ENCODE measurements around the gene PATZ1. TPM values are rescaled to one million over a fixed set of nuclear protein-coding genes. Genes with fewer than 3 reads are reported as not detected.

PATZ1 gene
- polyA plus RNA-seq, 2 of the 4 experiments (the other 2 are of a cell fraction): 16.4 to 18.2 TPM

GRCh38 chr22:31295360-31295759, 50.8 kb downstream of the PATZ1 start:
- H3K9me3 ChIP-seq: no peaks in the 10 kb centered on the region
- 87% methylated on average over 3 of the region's 3 CpGs for WGBS (ENCODE audit: missing lambda C conversion rate)
- H3K4me2 ChIP-seq: no peak overlapping the region; the same call in 2 of the 3 replicates
- ChIA-PET POLR2A (no interaction called here), CTCF (interaction anchor here (0.8 kb wide), 1 partner anchor 18 kb away, joined by 3 read pairs; no protein-coding TSS in a partner anchor)
- H3K4me3 ChIP-seq: no peak overlapping the region
- TF ChIP-seq BCL3 (IDR thresholded peaks at IDR 0.05): no peak
- TF ChIP-seq MAFK (IDR thresholded peaks at IDR 0.05; ENCODE audit: partially characterized antibody): no peak
- TF ChIP-seq HEYL (CRISPR knock-in tag; IDR thresholded peaks at IDR 0.05): no peak
- TF ChIP-seq ZNF302 (CRISPR knock-in tag; IDR thresholded peaks at IDR 0.05): no peak
- no peak for TF ChIP-seq SREBF2 (IDR thresholded peaks at IDR 0.05)
- TF ChIP-seq CHD2 (IDR thresholded peaks at IDR 0.05; ENCODE audit: low read length, partially characterized antibody): no peak
- peaks cover 22% of the 10 kb centered on the region for H3K4me1 ChIP-seq
- H3K27ac ChIP-seq: no peak overlapping the region
- ATAC-seq (no peak), FAIRE-seq (no peak), DNase-seq (ENCODE audit: low read depth in 1 of 2, low spot score in 1 of 2) (no peak)

GRCh38 chr22:31292236-31292989, 53.7 kb downstream of the PATZ1 start, which contains the start of gene PIK3IP1:
TSS of gene PIK3IP1 (minus strand) at chr22:31292488. CDS start at chr22:31292344, 144 bp downstream.
- peaks cover 26% of the 10 kb centered on the region for H3K4me1 ChIP-seq
- FAIRE-seq (no peak), DNase-seq (ENCODE audit: low read depth in 1 of 2, low spot score in 1 of 2) (peak; percentile 66 to 79), ATAC-seq (peak; percentile 71 to 80)
- WGBS (ENCODE audit: missing lambda C conversion rate): 34% methylated on average over 16 of the region's 19 CpGs
- peak within 1 kb of the TSS in 1 of 2 experiments; percentile 84; a peak in 4 of 6 replicates for H3K27ac ChIP-seq
- CTCF ChIA-PET: interaction anchor here (0.5 to 4.5 kb wide), 17 partner anchors 9 to 613 kb away, joined by 3 to 27 read pairs (median 3); partner anchors contain the start of genes LIMK2 and PATZ1
- no peaks in the 10 kb centered on the region for H3K9me3 ChIP-seq
- POLR2A ChIA-PET: interaction anchor here (1.0 to 1.7 kb wide), 3 partner anchors 32 to 54 kb away, joined by 4 to 11 read pairs (median 4); partner anchors contain the start of gene PATZ1
- peak within 1 kb of the TSS; percentile 88 for H3K4me2 ChIP-seq
- H3K4me3 ChIP-seq: peak within 1 kb of the TSS; percentile 14; the same call in 2 of the 3 replicates
- TF ChIP-seq MAX (IDR thresholded peaks at IDR 0.05): peak; percentile 12; the same call in 1 of the 2 replicates
- no peak for TF ChIP-seq ZSCAN20 (CRISPR knock-in tag; IDR thresholded peaks at IDR 0.05)
- TF ChIP-seq ATOH8 (CRISPR knock-in tag; IDR thresholded peaks at IDR 0.05; ENCODE audit: low read depth): no peak
- peak; percentile 35 to 45; a peak in 3 of 5 replicates for TF ChIP-seq RAD21 (conservative IDR thresholded peaks at IDR 0.05 in 1 of 2, IDR thresholded peaks at IDR 0.05 in 1 of 2)
- peak; percentile 35; the same call in 2 of the 3 replicates for TF ChIP-seq CTCF (IDR thresholded peaks at IDR 0.05)
- no peak for TF ChIP-seq SREBF2 (IDR thresholded peaks at IDR 0.05)
- no peak for TF ChIP-seq KDM5A (IDR thresholded peaks at IDR 0.05)

- POLR2A ChIA-PET: interaction anchor here (1.0 to 1.7 kb wide), 3 partner anchors 33 to 55 kb away, joined by 4 to 11 read pairs (median 4); partner anchors contain the start of gene PATZ1
- TF ChIP-seq MAX (IDR thresholded peaks at IDR 0.05) (0 out of 2 replicates have a peak, but pooled peaks have one; percentile 2), RFX5 (IDR thresholded peaks at IDR 0.05) (no peak), SREBF2 (IDR thresholded peaks at IDR 0.05) (no peak), RCOR1 (IDR thresholded peaks at IDR 0.05; ENCODE audit: low read depth, low read length) (no peak), MAZ (IDR thresholded peaks at IDR 0.05; ENCODE audit: borderline replicate concordance, low read depth, low read length) (no peak), SMC3 (IDR thresholded peaks at IDR 0.05) (no peak), EHMT2 (IDR thresholded peaks at IDR 0.05; ENCODE audit: low read depth) (no peak)
- Histone ChIP-seq H3K4me1 (peaks cover 26% of the 10 kb centered on the region), H3K4me3 (peak overlapping the region; percentile 14; the same call in 2 of the 3 replicates), H3K9me3 (no peaks in the 10 kb centered on the region), H3K27ac (peak overlapping the region in 1 of 2 experiments; percentile 84; a peak in 4 of 6 replicates), H3K4me2 (peak overlapping the region; percentile 88)
- DNase-seq (ENCODE audit: low read depth in 1 of 2, low spot score in 1 of 2) (no peak), ATAC-seq (peak; percentile 11 to 15; a peak in 2 of 6 replicates), FAIRE-seq (no peak)
- 53% methylated on average over 18 of the region's 20 CpGs for WGBS (ENCODE audit: missing lambda C conversion rate)
- CTCF ChIA-PET: interaction anchor here (0.5 to 4.5 kb wide), 17 partner anchors 9 to 612 kb away, joined by 3 to 27 read pairs (median 3); partner anchors contain the start of genes LIMK2 and PATZ1
Observed at GRCh38 chr22:31291481-31292235, 54.5 kb downstream of the PATZ1 start.

Data from A549 (cell line).